ENCODE measurements around the gene MRPL36.

The MRPL36 gene

DNA sequence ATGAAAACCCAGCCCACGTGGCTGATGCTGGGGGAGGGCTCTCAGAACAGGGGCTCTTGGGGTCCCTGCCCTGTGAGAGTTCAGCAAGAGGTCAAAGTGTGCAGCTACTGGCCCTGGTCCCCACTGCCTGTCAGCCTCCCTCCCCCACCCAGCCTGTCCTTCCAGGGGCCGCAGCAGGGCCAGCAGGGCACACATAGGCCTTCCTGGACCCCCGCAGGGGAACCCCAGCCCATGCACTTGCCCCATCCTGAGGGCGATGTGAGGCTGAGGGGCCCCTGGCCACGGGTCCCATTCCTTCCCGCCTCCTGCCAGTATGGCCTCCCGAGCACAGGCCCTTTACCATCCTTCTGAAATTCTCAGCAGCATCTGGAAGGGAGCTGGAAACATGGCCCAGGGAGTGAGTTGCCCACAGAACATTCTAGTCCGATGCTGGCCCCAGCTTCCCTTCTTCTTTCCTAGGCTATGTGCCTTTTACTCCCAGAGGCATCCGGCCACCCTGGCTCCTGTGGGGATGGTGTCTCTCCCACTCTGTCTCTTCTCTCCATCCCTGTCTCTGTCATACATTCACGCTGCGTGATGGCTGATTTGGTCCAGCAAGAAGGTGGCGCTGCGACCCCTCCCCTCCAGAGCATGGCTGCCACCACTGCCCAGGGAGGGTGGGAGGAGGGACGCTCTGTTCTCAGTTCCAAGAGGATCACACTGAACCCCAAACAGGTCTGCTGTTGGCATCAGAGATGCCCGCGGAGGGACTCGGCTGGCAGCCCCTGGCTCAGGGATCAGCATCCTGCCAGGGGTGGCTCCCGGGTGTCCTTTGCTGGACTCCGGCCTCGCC lies 19.6 kb downstream of the MRPL36 start:
- no peak for DNase-seq

DNA sequence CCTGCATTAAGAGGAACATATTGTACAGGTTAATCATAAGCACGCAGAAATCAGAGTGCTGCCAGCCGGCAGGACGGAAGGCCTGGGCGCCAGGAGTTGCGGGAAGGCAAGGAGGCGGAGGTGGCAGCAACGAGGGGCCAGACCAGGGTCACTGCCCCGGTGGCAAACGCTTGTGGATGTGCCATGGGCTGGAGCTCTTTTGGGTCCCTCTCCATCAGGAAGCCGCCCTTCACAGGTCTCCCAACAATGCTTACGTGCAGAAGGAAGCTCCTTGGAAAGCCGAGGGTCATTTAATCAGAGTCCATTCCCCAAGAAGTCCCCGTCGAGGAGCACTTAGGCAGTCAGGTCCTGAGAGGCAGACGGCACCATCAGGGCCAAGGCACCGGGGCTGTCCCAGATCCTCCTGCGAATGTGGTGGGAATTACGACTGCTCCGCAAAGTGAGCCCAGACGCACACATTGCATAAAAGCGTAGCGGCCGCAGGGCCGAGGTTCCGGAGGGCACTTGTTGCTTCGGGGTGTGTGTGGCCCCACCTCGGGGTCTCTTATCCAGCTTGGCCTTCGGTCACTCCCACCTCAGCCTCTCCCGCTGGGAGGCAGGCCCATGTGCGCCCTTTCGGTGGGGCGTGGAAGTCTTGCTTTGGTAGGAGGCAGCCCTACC lies 20.5 kb downstream of the MRPL36 start:
- no peak for DNase-seq

DNA sequence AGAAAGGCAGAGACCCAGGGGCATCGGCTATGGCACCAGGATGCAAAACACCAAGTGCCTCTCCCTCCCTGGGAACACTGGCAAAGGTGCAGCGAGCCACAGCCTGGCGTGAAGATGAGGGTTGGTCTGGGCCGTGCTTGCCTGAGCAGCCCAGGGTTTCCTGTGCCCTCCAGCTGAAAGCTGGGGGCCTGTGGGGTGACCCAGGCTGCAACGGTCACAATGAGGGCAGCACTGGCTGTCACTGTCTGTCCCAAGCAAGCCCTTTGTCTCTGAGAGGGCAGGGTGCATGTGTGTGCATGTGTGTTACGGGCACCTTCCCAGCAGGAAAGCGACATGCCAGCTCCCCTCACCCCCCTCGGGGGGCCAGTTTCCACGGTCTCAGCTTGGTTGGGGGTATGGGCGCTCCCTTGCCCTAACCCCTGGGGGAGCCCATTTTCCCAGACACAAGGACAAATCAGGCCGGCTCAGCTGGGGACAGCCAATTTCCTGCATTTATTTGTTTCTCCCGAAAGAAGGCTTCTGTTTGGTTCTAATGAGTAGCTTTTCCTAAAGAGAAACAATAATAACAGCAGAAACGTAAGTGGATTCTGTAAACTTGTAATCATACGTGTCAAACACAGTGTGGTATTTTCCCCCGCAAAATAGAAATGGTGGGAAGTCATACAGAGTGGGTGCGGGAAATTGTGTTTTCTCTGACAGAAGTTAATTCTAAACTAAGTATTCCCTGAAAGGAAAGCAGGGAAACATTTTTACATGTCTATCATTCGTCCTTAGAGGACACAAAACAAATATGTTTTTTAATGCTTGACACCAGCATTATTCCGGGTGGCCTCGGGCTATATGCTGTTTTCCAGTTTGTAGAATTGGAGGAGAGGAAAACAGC lies 21.3 kb downstream of the MRPL36 start:
- no peak for DNase-seq

DNA sequence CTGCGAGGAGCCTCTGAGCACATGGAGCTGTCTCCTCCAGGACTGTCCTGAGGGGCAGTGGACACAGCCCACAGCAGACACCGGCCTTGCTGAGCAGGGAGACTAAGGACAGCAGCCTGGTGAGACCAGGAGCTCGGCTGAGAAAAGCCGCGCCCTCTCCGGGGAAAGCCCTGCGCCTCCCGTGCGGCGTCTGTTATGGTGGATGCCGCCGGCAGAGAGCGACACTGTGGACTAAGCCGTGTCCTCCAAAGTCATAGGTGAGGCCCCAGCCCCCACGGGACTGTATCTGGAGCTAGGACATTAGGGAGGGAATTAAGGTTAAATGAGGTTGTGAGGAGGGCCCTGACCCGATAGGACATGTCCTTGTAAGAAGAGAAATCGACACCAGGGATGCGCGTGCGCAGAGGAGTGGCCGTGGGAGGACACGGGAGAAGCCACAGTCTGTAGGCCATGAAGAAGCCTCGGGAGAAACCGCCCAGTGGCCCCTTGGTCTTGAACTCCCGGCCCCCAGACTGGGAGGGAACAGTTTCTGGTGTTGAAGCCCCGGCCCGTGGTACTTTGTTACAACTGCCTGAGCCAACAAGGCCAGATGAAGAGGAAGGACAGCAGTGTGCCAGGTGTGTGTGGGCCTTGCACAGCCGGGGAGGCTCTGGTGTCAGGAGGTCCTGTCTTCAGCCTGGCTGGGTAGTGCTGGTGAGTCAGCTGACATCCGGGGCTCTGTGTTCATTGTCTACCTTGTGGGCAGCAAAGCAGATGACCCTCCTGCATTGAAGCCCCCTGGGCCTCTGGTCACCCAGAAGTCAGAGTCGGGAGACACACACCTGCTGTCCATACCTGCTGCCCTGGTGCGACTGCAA lies 22.1 kb downstream of the MRPL36 start:
- DNase-seq, result no peak

DNA sequence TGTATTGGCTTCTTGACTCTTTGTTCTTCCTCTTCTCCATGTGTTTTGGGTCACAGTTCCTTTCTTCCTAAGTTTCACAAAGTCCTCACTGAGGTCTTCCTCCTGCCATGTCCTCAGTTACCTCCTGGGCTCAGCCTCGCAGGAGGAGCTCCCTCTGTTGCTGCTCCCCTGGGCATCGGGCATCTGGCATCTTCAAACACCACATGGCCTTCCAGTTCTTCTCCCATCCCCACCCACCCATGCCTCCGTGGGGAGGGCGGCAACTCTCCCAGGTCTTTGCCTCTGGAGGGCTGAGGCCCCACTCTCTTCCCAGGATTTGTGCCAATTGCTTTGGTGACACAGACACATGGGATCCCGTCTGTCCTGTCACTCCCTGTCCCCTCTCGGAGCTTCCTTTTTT lies 22.8 kb downstream of the MRPL36 start:
- DNase-seq, result no peak

DNA sequence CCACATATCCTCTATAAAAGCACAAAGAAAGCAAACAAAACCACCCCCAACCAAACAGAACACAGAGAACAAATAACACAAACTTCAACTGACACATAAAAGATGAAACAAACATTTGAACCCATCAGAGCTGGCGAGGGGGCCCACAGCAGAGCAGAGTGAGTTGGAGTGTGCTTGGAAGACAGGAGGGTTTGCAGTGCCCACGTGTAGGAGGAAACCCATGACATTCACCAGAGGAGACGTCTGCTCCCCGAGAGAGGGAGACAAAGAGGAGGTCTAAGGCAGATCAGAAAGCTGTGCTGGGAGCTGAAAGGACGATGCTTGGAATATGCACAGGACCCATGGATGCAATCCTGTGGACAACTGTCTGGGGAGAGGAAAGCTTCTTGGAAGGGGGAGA lies 27.0 kb downstream of the MRPL36 start:
- DNase-seq, result no peak

DNA sequence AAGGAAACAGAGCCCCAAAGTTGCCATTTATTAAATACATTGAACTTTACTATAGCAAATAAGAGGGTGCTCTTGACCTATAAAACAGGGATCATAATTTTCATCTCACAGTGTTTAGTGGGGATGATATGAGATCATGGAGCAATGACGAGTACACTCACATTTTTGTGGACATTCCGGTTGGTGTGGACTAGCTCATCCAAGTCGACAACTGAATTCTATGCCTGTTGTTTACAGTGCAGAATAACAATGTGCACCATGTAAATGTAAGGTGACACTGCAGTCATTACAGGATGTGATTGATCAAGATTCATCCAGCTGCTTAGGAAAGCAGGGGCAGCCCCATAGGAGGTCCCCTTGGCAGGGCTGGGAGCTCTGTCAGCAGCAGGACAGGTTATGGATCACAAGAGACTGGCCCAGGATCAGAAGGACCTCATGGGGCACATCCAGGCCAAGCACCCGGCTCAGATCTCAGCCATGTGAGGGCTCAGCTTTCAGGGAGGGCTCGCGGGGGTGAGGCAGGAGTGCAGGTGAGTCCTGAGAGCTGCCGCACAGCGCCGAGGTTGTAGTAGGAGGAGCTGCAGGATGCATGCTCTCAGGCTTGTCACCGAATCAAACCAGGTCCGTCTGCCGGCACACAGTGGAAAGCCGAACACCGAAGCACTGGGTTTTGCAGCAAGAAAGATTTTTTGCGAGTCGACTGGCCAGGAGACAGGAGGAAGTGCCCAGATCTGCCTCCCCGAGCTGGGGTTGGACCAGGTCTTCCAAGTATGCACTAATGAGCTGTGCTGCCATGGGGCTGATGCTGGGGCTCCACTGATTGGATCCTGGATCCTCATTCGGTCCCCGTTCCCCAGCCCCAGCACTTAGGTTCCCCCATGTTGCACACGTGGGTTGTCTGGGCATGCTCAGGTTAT lies 28.2 kb downstream of the MRPL36 start:
- no peak for DNase-seq

DNA sequence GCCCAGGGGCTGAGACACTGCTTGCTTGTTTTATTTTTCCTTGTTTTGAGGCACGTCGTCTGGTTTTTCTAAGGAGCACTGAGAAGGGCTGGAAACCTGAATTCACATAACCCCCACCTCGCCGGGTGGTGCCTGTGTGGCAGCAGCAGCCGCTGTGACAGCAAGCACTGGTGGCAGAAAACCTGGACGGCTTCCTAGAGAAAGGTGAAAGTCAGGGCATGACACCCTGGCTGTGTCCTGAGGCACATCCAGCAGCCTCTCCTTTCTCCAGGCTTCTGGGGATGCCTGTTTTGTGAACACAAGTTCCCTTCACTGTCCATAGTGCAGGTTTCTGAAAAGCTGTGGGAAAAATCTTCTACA lies 29.2 kb downstream of the MRPL36 start:
- no peak for DNase-seq

DNA sequence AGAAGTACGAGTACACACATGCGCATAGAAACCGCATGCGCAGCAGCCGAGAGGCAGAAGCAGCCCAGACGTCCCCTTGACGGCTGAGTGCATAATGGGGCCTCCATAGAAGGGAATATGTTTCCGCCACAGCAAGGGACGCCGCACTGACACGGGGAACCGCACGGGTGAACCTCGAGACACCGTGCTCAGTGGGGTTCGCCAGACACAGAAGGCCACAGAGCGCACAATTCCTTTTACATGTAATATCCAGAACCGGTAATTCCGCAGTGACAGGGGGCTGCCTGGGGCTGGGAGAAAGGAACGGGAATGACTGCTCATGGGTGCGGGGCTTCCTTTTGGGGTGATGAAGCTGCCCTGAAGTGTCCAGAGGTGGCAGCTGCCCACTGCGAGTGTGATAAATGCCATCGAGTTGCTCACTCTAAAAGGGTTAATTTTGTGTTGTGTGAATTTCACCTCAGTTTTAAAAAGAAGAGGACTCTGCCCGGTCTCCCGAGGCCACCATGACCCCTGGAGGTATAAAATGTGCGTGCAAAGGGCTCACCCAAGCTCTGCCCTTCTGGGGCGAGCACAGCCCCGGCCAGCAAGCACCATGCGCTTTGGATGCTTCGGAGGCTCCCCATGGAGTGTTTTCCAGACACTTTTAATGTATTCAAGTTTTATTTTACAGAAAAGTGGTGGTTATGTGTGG lies 29.7 kb downstream of the MRPL36 start:
- DNase-seq, result no peak

DNA sequence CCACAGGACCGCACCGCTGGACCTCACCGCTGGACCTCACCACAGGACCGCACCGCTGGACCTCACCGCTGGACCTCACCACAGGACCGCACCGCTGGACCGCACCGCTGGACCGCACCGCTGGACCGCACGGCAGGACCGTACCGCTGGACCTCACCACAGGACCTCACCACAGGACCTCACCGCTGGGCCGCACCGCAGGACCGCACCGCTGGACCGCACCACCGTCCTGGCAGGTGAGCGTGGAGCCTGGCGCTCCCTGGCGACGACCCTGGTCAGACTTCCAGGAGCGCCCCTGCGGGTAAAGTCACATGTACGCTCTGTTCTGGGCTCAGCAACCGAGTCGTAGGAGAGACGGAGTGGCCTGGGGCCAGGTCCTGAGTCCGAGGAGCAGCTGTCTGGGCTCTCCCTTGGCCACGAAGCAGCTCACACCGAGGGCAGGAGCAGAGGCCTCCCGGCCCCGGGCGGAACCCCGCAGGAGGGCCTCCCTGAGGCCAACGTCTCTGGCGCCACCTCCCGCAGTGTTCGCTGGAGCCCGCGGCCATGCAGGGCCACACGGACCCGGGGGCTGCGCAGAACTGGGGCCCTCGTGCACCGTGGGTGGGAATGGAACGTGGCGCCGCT lies 30.5 kb downstream of the MRPL36 start:
- DNase-seq, result no peak

DNA sequence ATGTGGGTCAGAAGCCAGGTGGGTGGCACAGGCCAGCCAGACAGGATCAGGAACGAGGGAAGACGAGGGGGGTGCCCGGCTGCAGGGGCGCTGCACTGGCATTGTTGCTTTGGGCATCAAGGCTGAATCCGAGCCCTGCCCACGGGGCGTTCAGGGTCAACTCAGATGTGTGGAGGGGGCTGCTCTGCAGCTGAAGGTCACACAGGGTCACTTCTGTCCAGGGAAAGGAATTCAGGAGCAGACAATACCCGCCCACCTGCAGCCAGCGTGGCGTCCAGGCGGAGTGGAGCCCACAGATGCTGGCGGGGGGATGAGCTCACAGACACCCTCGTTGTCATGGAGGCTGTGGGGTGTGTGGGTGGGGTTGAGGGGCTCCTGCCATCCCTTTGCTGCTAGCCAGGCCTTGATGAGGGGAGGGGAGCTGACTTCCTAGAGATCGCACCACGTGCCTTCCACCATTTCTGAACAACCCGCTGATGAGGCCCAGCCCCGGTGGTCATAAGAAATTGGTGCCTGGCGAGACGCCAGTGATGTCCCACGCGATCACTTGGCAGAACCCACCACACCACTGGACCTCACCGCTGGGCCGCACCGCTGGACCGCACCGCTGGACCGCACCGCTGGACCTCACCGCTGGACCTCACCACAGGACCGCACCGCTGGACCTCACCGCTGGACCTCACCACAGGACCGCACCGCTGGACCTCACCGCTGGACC lies 31.2 kb downstream of the MRPL36 start:
- DNase-seq, result no peak

DNA sequence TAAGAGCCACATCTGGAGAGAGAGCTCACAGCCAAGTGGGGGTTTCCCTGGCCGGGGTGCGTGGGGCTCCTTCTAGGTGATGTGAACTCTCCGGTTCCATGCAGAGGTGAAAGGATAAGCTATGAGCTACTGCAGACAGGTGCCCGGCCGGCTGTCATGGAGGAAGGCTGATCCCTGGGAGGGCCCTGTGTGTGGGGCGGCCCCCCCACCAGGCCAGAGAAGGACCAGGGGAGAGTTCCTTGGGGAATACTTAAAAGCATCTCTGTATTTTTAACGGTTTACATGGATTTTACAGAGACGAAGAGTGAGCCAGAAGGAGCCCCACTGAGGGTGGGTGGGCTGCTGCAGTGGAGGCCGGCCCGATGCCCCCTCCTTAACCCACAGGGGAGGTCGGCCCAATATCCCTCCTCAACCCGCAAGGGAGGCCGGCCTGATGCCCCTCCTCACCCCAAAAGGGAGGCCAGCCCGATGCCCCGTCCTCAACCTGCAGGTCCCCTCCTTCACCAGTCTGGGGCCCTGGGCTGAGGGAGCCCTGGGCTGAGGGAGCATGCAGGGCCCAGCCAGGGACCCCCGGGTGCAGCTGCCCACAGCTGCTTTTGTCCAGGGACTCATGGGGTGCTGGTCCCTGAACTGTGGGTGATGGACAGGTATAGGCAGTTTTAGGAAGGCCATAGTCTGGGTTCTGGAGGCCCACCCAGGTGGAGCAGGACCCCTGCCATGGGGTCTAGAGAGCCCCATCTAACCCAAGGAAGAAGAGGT lies 31.9 kb downstream of the MRPL36 start:
- DNase-seq, result no peak

DNA sequence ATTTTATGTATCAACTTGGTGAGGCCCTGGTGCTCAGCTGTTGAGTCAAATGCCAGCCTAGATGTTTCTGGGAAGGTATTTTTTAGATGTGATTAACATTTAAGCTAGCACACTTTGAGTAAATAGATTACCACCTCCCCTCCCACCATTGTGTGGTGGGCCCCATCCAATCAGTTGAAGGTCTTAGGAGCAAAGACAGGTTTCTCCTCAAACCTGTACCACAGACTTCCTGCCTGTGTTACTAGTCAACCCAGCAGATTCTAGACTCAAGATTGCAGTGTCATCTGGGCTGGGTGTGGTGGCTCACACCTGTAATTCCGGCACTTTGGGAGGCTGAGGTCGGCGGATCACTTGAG lies 33.8 kb downstream of the MRPL36 start:
- no peak for DNase-seq

DNA sequence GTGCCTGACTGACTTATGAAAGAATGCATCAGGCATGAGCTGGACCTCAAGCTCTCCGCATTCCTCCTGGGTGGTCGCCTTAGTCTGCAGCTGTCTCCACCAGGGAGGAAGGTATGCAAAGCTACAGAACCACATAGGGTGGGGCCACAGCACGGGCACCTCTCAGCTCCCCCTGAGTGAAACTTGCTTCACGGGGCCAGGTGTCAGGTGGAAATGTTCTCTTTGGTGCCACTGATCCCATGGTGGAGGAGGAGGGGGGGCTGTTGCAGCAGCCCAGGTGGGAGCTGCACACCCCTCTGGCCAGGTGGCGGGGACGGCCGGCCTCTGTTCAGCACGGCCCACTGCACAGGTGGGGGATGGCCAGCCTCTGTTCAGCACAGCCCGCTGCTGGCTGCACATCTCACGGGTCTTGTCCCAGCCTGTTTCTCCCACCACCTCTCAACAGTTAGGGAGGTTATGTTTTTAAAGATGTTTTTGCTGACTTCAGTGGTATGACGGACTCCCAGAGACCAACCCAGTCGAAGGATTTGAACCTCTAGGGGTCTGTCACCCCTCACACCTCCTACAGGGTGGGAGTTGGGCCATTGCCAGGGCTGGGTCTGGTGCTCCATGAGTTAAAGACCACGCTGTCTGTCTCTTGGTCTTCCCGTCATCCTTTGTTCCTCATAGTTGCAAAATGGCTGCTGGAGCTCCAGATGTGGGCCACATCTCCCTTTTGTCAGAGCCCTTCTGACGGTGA lies 34.3 kb downstream of the MRPL36 start:
- no peak for DNase-seq

DNA sequence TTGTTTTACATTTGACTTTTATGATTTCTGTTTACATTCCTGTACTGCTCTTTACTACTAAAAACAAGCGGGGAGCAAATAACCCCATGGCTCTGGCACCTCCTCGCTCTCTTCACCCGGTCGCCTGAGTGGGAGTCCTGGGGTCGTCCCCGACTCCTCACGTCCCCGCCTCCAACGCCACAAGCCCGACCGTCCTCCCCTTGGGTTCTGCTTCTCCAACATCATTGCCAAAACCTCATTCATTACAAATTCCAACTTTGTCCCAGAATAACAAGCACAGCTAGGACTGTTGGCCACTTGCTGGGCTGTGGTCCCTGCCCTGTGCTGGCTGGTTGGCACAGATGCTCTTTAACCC lies 35.1 kb downstream of the MRPL36 start:
- no peak for DNase-seq

DNA sequence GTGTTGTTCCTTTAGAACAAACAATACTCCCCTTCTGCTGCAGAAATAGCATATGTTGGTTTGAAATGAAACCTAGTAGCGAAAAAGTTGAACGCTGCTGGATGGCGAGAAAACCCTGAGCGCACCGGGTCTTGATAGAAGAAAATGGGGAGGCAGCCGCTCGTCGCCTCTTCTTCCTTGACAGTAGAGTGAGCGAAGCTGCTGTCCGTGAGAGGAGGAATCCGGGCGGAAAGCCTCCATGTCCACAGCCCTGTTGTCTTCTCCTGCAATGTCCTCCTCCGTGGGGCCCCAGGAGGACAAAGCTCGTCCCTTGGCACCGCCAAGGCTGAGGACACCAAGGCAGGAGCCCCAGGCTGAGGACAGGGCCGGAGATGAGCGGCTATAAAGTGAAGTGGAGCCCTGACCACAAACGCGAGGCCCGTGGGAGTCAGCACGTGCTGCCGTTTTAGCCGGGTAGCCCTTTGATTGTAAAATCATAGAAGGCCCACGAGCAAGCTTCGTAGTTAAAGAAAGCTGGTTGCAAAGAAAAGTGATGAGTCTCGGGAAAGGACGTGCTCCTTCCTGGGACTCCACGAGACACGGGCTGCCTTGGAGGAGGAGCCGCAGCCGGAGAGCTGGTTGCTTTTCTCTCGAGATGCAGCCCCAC lies 35.6 kb downstream of the MRPL36 start:
- no peak for DNase-seq

DNA sequence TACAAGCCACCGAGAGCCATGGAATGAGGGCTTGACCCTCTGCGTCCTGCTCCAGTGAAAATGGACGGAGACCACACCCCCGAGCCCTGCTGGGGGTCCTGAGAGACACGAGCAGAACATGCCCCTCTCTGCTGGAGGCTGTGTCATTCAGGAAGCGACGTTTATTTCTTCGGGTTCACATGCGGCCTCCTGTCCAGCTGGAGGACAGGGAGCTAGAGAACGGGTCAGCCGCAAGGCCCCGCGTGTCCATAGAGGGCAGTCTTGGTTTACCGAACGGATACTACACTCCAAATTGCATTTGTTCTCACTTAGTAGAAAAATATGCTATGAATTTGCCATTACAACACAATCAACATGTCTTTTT lies 36.1 kb downstream of the MRPL36 start:
- no peak for DNase-seq
